Stimulated activated naive CD4-positive, alpha-beta T cell (primary cell): ENCODE measurements around the gene SPECC1L.

ENCODE experiments used
- DNase-seq, 6 experiments: peaks; one replicate each; lab custom pipeline; 2025; lab: John Stamatoyannopoulos, UW

The SPECC1L gene

GRCh38 chr22:24427500-24428164 is 157.0 kb downstream of the SPECC1L start, which contains the start of gene ADORA2A:
Gene ADORA2A, plus strand, starts transcription at chr22:24427599. Its CDS starts 5,806 bp downstream, at chr22:24433405.
- peak; percentile 75 to 89 (median 85) for DNase-seq

- peak in 1 of 6 experiments; percentile 29 for DNase-seq
Measured at GRCh38 chr22:24428751-24429410, 158.2 kb downstream of the SPECC1L start.

GRCh38 chr22:24429411-24430365 is 159.1 kb downstream of the SPECC1L start:
- peak; percentile 24 to 55 (median 41) for DNase-seq

GRCh38 chr22:24430431-24431308 is 160.0 kb downstream of the SPECC1L start:
- DNase-seq, result no peak

- DNase-seq, result no peak
Measured at GRCh38 chr22:24431309-24432034, 160.8 kb downstream of the SPECC1L start.

GRCh38 chr22:24432059-24432853 is 161.6 kb downstream of the SPECC1L start:
- no peak for DNase-seq

GRCh38 chr22:24433001-24433827 is 162.6 kb downstream of the SPECC1L start:
- DNase-seq, result no peak

- DNase-seq, result no peak
Measured at GRCh38 chr22:24433828-24434470, 163.3 kb downstream of the SPECC1L start.

GRCh38 chr22:24434471-24435322 is 164.1 kb downstream of the SPECC1L start:
- peak; percentile 36 to 76 (median 65) for DNase-seq

- DNase-seq, result no peak
Measured at GRCh38 chr22:24435323-24435645, 164.7 kb downstream of the SPECC1L start.

- DNase-seq, result no peak
Measured at GRCh38 chr22:24435861-24436371, 165.3 kb downstream of the SPECC1L start.

GRCh38 chr22:24436553-24436952 is 165.9 kb downstream of the SPECC1L start:
- DNase-seq, result no peak

GRCh38 chr22:24437091-24437490 is 166.5 kb downstream of the SPECC1L start:
- no peak for DNase-seq

GRCh38 chr22:24437741-24438328 is 167.2 kb downstream of the SPECC1L start:
- peak in 1 of 6 experiments; percentile 19 for DNase-seq

- DNase-seq, result no peak
Measured at GRCh38 chr22:24440270-24440717, 169.7 kb downstream of the SPECC1L start.

- DNase-seq, result no peak
Measured at GRCh38 chr22:24440718-24441405, 170.2 kb downstream of the SPECC1L start.
